Gastrocnemius medialis (tissue), 4 donors: Measurements from ENCODE around the gene PPP2R2B.

Source experiments
- CTCF ChIP-seq, 5 experiments: fragments of 450-650 bp in 3 of 5; fragments of 200-600 bp in 2 of 5; sonication (generic) in 2 of 5; IDR thresholded peaks in 4 of 5; conservative IDR thresholded peaks in 1 of 5; 1 replicate in 4 of 5; 2 replicates in 1 of 5; pipeline ENCODE4 v1.5.1; 2016 to 2019; ENCODE audit warnings: antibody characterized with exemption in 5 of 5, mild to moderate bottlenecking in 3 of 5, moderate library complexity in 3 of 5
- POLR2A ChIP-seq, 2 donors: fragments of 450-650 bp; IDR thresholded peaks; one replicate each; pipeline ENCODE4 v1.6.1; 2017; ENCODE audit warnings: antibody characterized with exemption in 2 of 2, mild to moderate bottlenecking in 2 of 2, moderate library complexity in 2 of 2

- no peak for TF ChIP-seq CTCF (IDR thresholded peaks at IDR 0.05 in 4 of 5, conservative IDR thresholded peaks at IDR 0.05 in 1 of 5)
- no peak for TF ChIP-seq POLR2A (IDR thresholded peaks at IDR 0.05)
Observed at GRCh38 chr5:146656703-146657102, 221.9 kb downstream of the PPP2R2B start.
